Raji (cell line): ENCODE measurements around the gene FANCG.

Source experiments
- POLR2A ChIP-seq: IDR thresholded peaks from 2 replicates; pipeline ENCODE4 v1.6.1; 2011; ENCODE audit warnings: low read depth, low read length, control low read depth; ENCODE audit not compliant: insufficient read depth

The FANCG gene

GRCh38 chr9:35107297-35108290, 27.9 kb upstream of the FANCG start:
- no peak for TF ChIP-seq POLR2A

DNA sequence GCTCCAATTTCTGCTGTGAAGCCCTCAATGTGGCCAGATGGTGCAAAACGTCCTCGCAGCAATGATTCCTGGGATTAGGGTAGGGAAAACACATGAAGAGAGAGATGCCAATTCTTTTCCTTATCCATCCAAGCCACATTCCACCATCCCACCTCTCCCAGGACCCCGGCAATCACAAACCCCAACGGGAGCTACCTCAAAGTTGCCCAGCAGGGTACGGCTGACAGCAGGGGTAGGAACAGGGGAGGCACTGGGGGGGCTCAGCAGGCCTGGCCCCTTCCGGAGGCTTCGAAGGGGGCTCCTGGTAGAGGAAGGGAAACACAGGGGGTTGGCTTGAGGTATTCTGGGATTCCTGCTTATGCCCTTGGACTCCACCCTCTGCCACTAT, 26.6 kb upstream of the FANCG start:
- TF ChIP-seq POLR2A = no peak

GRCh38 chr9:35105571-35106342, 26.0 kb upstream of the FANCG start:
- TF ChIP-seq POLR2A = no peak

DNA sequence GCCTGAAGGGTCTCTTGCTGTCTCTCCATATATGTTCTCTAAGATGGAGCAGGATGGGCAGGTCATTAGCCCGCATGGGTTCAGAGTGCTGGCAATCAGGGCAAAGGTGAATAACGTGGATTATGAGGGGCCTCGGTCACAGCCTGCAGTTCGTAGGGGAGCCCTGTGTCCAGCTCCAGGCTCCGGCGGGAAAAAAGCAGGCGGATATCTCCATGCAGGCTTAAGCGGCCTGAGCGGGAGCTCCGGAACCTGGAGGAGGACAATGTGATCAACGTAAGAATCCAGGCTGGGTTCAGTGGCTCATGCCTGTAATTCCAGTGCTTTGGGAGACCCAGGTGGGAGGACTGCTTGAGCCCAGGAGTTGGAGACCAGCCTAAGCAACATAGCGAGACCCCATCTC, 25.4 kb upstream of the FANCG start:
- no peak for TF ChIP-seq POLR2A

DNA sequence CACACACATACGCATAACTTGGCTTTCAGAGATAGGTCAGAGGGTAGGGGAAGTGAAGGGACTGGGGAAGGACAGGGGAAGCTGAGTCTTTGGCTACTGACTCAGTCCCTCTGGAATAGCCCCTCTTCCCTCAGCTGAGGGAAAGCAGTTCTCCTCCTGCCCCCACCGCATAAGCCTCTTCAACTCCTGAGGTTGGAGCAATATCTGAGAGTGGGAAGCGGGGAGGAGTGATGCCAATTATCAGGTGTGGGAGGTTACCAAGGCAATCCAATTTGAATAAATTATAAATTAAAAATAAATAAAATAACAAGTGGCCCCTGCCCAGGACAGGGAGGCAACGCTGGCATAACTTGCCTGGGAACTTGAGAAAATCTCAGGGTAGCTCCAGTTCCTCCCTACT, 24.8 kb upstream of the FANCG start:
- TF ChIP-seq POLR2A = no peak

DNA sequence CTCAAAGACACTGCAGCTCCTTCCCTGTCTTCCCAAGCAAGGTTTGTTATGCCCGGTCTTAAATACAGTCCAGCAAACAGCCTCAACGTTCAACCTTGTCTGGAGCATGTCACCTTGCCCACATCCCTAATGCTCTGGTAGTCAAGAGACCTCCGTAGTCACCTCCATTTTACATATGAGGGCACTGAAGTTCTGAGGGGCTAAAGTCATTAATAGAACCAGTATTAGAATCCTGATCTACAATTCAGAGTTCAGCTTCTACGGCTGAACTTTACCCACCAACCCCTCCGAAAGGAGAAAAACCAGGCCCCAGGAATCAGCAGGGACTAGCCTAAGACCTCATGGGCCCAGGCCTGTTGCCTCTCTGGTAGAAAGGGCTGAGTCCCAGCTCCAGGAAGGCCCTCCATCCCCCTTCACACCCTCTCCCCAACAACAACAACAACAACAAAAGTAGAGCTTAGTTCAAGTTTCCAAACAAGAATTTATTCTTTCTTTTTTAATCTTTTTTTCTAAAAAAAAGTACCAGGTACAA, 24.0 kb upstream of the FANCG start:
- no peak for TF ChIP-seq POLR2A

- TF ChIP-seq POLR2A = peak; percentile 89
Observed at GRCh38 chr9:35102769-35103659, 23.3 kb upstream of the FANCG start, which contains the start of gene STOML2. TSS of gene STOML2 (minus strand) at chr9:35103131. CDS start at chr9:35103094, 37 bp downstream.

GRCh38 chr9:35102465-35102768, 22.7 kb upstream of the FANCG start:
- no peak for TF ChIP-seq POLR2A

GRCh38 chr9:35097573-35097972, 17.8 kb upstream of the FANCG start:
- TF ChIP-seq POLR2A = no peak

- peak; percentile 89 for TF ChIP-seq POLR2A
Observed at GRCh38 chr9:35096035-35096849, 16.5 kb upstream of the FANCG start, which contains the start of gene PIGO. TSS of gene PIGO (minus strand) at chr9:35096591. CDS start at chr9:35095565, 1,026 bp downstream.

DNA sequence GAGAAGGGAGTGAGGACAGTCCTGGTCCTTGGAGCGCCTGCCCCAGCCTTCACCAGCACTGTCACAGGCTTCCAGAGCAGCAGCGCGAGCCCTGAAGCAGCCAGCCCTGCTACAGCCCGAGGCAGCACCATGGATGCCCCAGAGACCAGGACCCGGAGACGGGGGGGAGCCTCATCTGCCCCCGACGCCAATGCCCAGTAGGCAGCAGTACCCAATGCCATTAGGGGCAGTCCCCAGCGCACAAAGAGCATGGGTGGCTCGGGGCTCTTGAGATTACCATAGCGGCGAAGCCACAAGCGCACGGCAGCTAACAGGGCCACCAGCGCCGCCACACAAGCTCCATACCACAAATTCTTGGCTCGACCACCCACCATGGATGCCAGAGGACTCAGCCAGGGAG, 11.8 kb upstream of the FANCG start:
- TF ChIP-seq POLR2A = no peak

- TF ChIP-seq POLR2A = no peak
Observed at GRCh38 chr9:35089434-35089833, 9.7 kb upstream of the FANCG start.

DNA sequence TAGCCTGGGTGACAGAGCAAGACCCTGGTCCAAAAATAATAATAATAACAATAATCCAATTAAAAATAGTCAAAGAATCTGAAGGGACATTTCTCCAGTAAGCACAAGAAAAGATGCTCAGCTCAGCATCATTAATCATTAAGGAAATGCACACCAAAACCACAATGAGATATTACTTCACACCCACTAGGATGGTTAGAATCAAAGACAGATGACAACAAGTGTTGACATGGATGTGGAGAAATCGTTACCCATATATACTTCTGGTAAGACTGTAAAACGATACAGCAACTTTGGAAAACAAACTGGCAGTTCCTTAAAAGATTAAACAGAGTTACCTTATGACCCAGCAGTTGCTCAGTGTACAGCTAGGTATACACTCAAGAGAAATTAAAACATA, 5.3 kb upstream of the FANCG start:
- no peak for TF ChIP-seq POLR2A

- no peak for TF ChIP-seq POLR2A
Observed at GRCh38 chr9:35079041-35079425, 709 bp downstream of the FANCG start.
